HG03457 (cell line): Measurements from ENCODE around the gene PPP1R12A.

ENCODE experiments used
- ATAC-seq: cut with Tn5 transposase; IDR thresholded peaks from one replicate; pipeline ENCODE4 v1.9.1; 2021; ENCODE audit warnings: moderate number of reproducible peaks; ENCODE audit not compliant: unreplicated experiment

Gene PPP1R12A

GRCh38 chr12:79773896-79774295, 161.0 kb downstream of the PPP1R12A start:
- no peak for ATAC-seq

- no peak for ATAC-seq
These were observed 164.9 kb downstream of the PPP1R12A start for GRCh38 chr12:79769860-79770485.

- ATAC-seq, result no peak
These were observed 165.6 kb downstream of the PPP1R12A start for GRCh38 chr12:79769189-79769859.

GRCh38 chr12:79766705-79767464, 168.0 kb downstream of the PPP1R12A start:
- ATAC-seq, result no peak

GRCh38 chr12:79765157-79765556, 169.7 kb downstream of the PPP1R12A start:
- no peak for ATAC-seq

- ATAC-seq, result no peak
These were observed 170.3 kb downstream of the PPP1R12A start for GRCh38 chr12:79764641-79765040.

- no peak for ATAC-seq
These were observed 171.0 kb downstream of the PPP1R12A start for GRCh38 chr12:79763766-79764452.

GRCh38 chr12:79761341-79761740, 173.6 kb downstream of the PPP1R12A start:
- ATAC-seq, result no peak

GRCh38 chr12:79747274-79747673, 187.6 kb downstream of the PPP1R12A start:
- no peak for ATAC-seq

- no peak for ATAC-seq
These were observed 196.8 kb downstream of the PPP1R12A start for GRCh38 chr12:79737875-79738718.

GRCh38 chr12:79732638-79733037, 202.3 kb downstream of the PPP1R12A start:
- ATAC-seq, result no peak

GRCh38 chr12:79725987-79726386, 208.9 kb downstream of the PPP1R12A start:
- no peak for ATAC-seq
